Sigmoid colon (tissue), 7 donors: ENCODE measurements around the gene MAPRE2. TPM values are rescaled to one million over a fixed set of nuclear protein-coding genes. Genes with fewer than 3 reads are reported as not detected.

ENCODE experiments used
- DNase-seq: peaks from one replicate; pipeline ENCODE4 v3.0.0-alpha.2; 2019
- H3K27ac ChIP-seq, 4 donors: fragments of 200-600 bp; sonication (generic); one replicate each; pipeline ENCODE4 v1.5.1; 2016 to 2019; ENCODE audit warnings: mild to moderate bottlenecking in 1 of 4
- H3K27me3 ChIP-seq, 3 donors: fragments of 200-600 bp; sonication (generic); one replicate each; pipeline ENCODE4 v1.5.1; 2019; ENCODE audit warnings: mild to moderate bottlenecking in 1 of 3
- H3K36me3 ChIP-seq, 4 donors: fragments of 200-600 bp; sonication (generic); one replicate each; pipeline ENCODE4 v1.5.1; 2016 to 2019
- H3K4me1 ChIP-seq, 4 donors: fragments of 200-600 bp; sonication (generic); one replicate each; pipeline ENCODE4 v1.5.1; 2017 to 2019
- H3K4me3 ChIP-seq, 4 donors: fragments of 200-600 bp; sonication (generic); one replicate each; pipeline ENCODE4 v1.5.1; 2017 to 2019; ENCODE audit warnings: mild to moderate bottlenecking in 2 of 4, moderate library complexity in 1 of 4
- H3K9me3 ChIP-seq, 4 donors: fragments of 200-600 bp in 3 of 4; sonication (generic) in 3 of 4; one replicate each; pipeline versions ENCODE4 v1.5.1 to v1.6.1; 2013 to 2019
- CTCF ChIP-seq, 4 experiments: fragments of 450-650 bp in 3 of 4; fragments of 200-600 bp in 1 of 4; IDR thresholded peaks; one replicate each; pipeline ENCODE4 v1.5.1; 2016 to 2019; ENCODE audit warnings: antibody characterized with exemption in 4 of 4, mild to moderate bottlenecking in 3 of 4, moderate library complexity in 2 of 4
- EP300 ChIP-seq, 4 donors: sonication (generic); formaldehyde crosslinking; IDR thresholded peaks; one replicate each; pipeline ENCODE4 v1.6.1; 2017; ENCODE audit warnings: antibody characterized with exemption in 4 of 4
- POLR2A ChIP-seq, 2 donors: fragments of 450-650 bp; IDR thresholded peaks; one replicate each; pipeline ENCODE4 v1.6.1; 2016; ENCODE audit warnings: antibody characterized with exemption in 2 of 2, mild to moderate bottlenecking in 2 of 2, moderate library complexity in 2 of 2
- POLR2AphosphoS5 ChIP-seq, 4 donors: sonication (generic); formaldehyde crosslinking; IDR thresholded peaks; one replicate each; pipeline ENCODE4 v1.6.1; 2017; ENCODE audit warnings: antibody characterized with exemption in 4 of 4
- WGBS, 2 donors: extraction: QIAGEN DNeasy Blood & Tissue Kit; methylation state at CpG; one replicate each; pipeline ENCODE4 v1.1.7; 2013; 5-methylcytosine and 5-hydroxymethylcytosine counted together
- intact Hi-C: fragments of 100-400 bp; cut with DNase I; formaldehyde crosslinking; loops from one replicate; pipeline ENCODE4 v1.15.1; 2023
- polyA plus RNA-seq, 3 donors: library from polyadenylated mRNA; stranded (reverse); fragments of 200-250 nt; gene quantifications; one replicate each; pipeline ENCODE4 v1.2.3, GENCODE V29; 2013
- total RNA-seq, 4 donors: library from RNA; depleted of rRNA; stranded (reverse); fragments of >200 nt; gene quantifications; one replicate each; pipeline ENCODE4 v1.1.0, GENCODE V29; 2016
- donor health status: healthy with polysubstance abuse.
- donor health status: Bipolar disorder and iron deficiency.
- donor health status: healthy.

Gene MAPRE2
- total and polyA plus RNA-seq, 7 donors: 14.0 to 31.6 (median 21.0) TPM

- peaks cover 0 to 36% (median 7%) of the 10 kb centered on the region in 4 donors for H3K36me3 ChIP-seq
- no peaks in the 10 kb centered on the region for H3K9me3 ChIP-seq
- intact Hi-C loops: no loop called here
- 86 to 88% methylated on average over 7 of the region's 7 CpGs for WGBS, 2 donors
- no peaks in the 10 kb centered on the region for H3K27me3 ChIP-seq
- no peak for DNase-seq
- no peak overlapping the region for H3K27ac ChIP-seq
- H3K4me1 ChIP-seq: no peaks in the 10 kb centered on the region
- no peak for TF ChIP-seq CTCF (IDR thresholded peaks at IDR 0.05)
- no peak for TF ChIP-seq POLR2AphosphoS5 (IDR thresholded peaks at IDR 0.05)
- TF ChIP-seq EP300 (IDR thresholded peaks at IDR 0.05): no peak
- no peak overlapping the region for H3K4me3 ChIP-seq
Observed at GRCh38 chr18:35128675-35129074, 87.5 kb downstream of the MAPRE2 start.

- TF ChIP-seq EP300 (IDR thresholded peaks at IDR 0.05) (no peak), POLR2A (IDR thresholded peaks at IDR 0.05) (no peak), CTCF (IDR thresholded peaks at IDR 0.05) (no peak), POLR2AphosphoS5 (IDR thresholded peaks at IDR 0.05) (no peak)
- DNase-seq: no peak
- H3K4me1 ChIP-seq: peaks cover 0 to 9% (median 3%) of the 10 kb centered on the region in 4 donors
- peaks cover 0 to 36% (median 8%) of the 10 kb centered on the region in 4 donors for H3K36me3 ChIP-seq
- no peak overlapping the region for H3K4me3 ChIP-seq
- no peak overlapping the region for H3K27ac ChIP-seq
- no peaks in the 10 kb centered on the region for H3K9me3 ChIP-seq
- intact Hi-C loops: no loop called here
- no peaks in the 10 kb centered on the region for H3K27me3 ChIP-seq
Observed at GRCh38 chr18:35130236-35130635, 89.0 kb downstream of the MAPRE2 start.

- Histone ChIP-seq H3K36me3 (peaks cover 0 to 36% (median 8%) of the 10 kb centered on the region in 4 donors), H3K27me3 (no peaks in the 10 kb centered on the region), H3K9me3 (no peaks in the 10 kb centered on the region), H3K4me3 (no peak overlapping the region), H3K4me1 (peaks cover 0 to 13% (median 6%) of the 10 kb centered on the region in 4 donors), H3K27ac (peak overlapping the region in 3 of 4 donors; percentile 17 to 24 (median 23))
- 89% methylated on average over 8 of the region's 8 CpGs for WGBS, 2 donors
- no peak for DNase-seq
- TF ChIP-seq CTCF (IDR thresholded peaks at IDR 0.05) (no peak), POLR2AphosphoS5 (IDR thresholded peaks at IDR 0.05) (no peak), EP300 (IDR thresholded peaks at IDR 0.05) (no peak), POLR2A (IDR thresholded peaks at IDR 0.05) (no peak)
- intact Hi-C loops: no loop called here
Observed at GRCh38 chr18:35131387-35132020, 90.3 kb downstream of the MAPRE2 start.

- H3K4me1 ChIP-seq: peaks cover 0 to 13% (median 6%) of the 10 kb centered on the region in 4 donors
- TF ChIP-seq EP300 (IDR thresholded peaks at IDR 0.05) (no peak), POLR2A (IDR thresholded peaks at IDR 0.05) (no peak), POLR2AphosphoS5 (IDR thresholded peaks at IDR 0.05) (no peak), CTCF (IDR thresholded peaks at IDR 0.05) (no peak)
- H3K9me3 ChIP-seq: no peaks in the 10 kb centered on the region
- no peak overlapping the region for H3K4me3 ChIP-seq
- intact Hi-C loops: no loop called here
- no peak for DNase-seq
- no peaks in the 10 kb centered on the region for H3K27me3 ChIP-seq
- peak overlapping the region in 2 of 4 donors; percentile 17 to 24 for H3K27ac ChIP-seq
- 79 to 83% methylated on average over 10 of the region's 10 CpGs for WGBS, 2 donors
- peaks cover 0 to 30% (median 7%) of the 10 kb centered on the region in 4 donors for H3K36me3 ChIP-seq
Observed at GRCh38 chr18:35132021-35132902, 91.0 kb downstream of the MAPRE2 start.
